ENCODE data around the gene OSBPL7. TPM values are rescaled to one million over a fixed set of nuclear protein-coding genes. Genes with fewer than 3 reads are reported as not detected.
A peak's percentile ranks its signal among the peaks of the same experiment; 100 is the strongest.

OSBPL7 gene
- total and polyA plus RNA-seq, 2 donors (not counting 1 experiment from before 2014, with no cell fraction given), result 51.0 to 61.3 TPM

- Histone ChIP-seq H3K4me2 (replicated peaks; ENCODE audit: low read depth, low read length, poor library complexity, severe bottlenecking) (peak overlapping the region; percentile 89), H3K4me3 (ENCODE audit: control extremely low read depth in 1 of 5, extremely low read depth in 1 of 5, insufficient read depth in 1 of 5, low read depth in 2 of 5, low read length in 4 of 5) (peak overlapping the region in 1 of 5 experiments; percentile 44)
- intact Hi-C loops (cut with micrococcal nuclease), result no loop called here
Measured at GRCh38 chr17:47850373-47850691, 28.7 kb upstream of the OSBPL7 start.

GRCh38 chr17:47848198-47848513, 26.6 kb upstream of the OSBPL7 start:
- H2AFZ ChIP-seq (ENCODE audit: insufficient read depth, low read depth, low read length, poor library complexity, severe bottlenecking), result no peak overlapping the region
- H3K4me3 ChIP-seq (ENCODE audit: control extremely low read depth in 1 of 5, extremely low read depth in 1 of 5, insufficient read depth in 1 of 5, low read depth in 2 of 5, low read length in 4 of 5), result no peak overlapping the region
- ATAC-seq (ENCODE audit: low read depth) (no peak), DNase-seq (no peak)
- Mint-ChIP-seq H3K4me1 (peaks cover 24% of the 10 kb centered on the region), H3K4me3 (no peak overlapping the region), H3K9me3 (ENCODE audit: insufficient read depth) (no peaks in the 10 kb centered on the region), H3K27ac (no peak overlapping the region), H3K27me3 (peaks cover 69% of the 10 kb centered on the region)
- peaks cover 36 to 48% of the 10 kb centered on the region in 2 donors for H3K4me1 ChIP-seq (ENCODE audit: control insufficient read depth in 2 of 2, insufficient read depth in 2 of 2, low read length in 2 of 2)
- no peak for TF ChIP-seq CTCF (IDR thresholded peaks at IDR 0.05)
- no peak for TF ChIP-seq EZH2 (IDR thresholded peaks at IDR 0.05; ENCODE audit: borderline replicate concordance, insufficient read depth, low read depth, low read length, poor library complexity, severe bottlenecking)
- no peaks in the 10 kb centered on the region for H4K20me1 ChIP-seq (ENCODE audit: control insufficient read depth, insufficient read depth, low read length, poor library complexity, severe bottlenecking)
- H3K36me3 ChIP-seq (replicated peaks in 1 of 2; ENCODE audit: control extremely low read depth in 1 of 2, control insufficient read depth in 1 of 2, extremely low read depth in 1 of 2, insufficient read depth in 2 of 2, low read length in 1 of 2), result no peaks in the 10 kb centered on the region
- WGBS (ENCODE audit: insufficient coverage), result 83% methylated on average over 20 of the region's 23 CpGs
- H3K9me3 ChIP-seq (ENCODE audit: control extremely low read depth in 1 of 3, control insufficient read depth in 2 of 3, insufficient read depth in 1 of 3, low read length in 2 of 3), result peaks cover 0 to 13% (median 0%) of the 10 kb centered on the region in 3 donors
- H3K27me3 ChIP-seq (replicated peaks in 1 of 4; ENCODE audit: control extremely low read depth in 1 of 4, control insufficient read depth in 3 of 4, insufficient read depth in 4 of 4, low read length in 3 of 4), result peaks cover 0 to 92% (median 63%) of the 10 kb centered on the region in 4 experiments
- H3K4me2 ChIP-seq (replicated peaks; ENCODE audit: low read depth, low read length, poor library complexity, severe bottlenecking), result no peak overlapping the region
- CTCF ChIA-PET, result interaction anchor here (1.3 to 19.9 kb wide), 3 partner anchors 40 to 130 kb away, joined by 3 to 436 read pairs (median 5); partner anchors contain the start of genes CDK5RAP3 and SP2
- POLR2A ChIA-PET, result no interaction called here
- H3K79me2 ChIP-seq (ENCODE audit: control insufficient read depth, insufficient read depth, low read length), result no peaks in the 10 kb centered on the region
- no peak overlapping the region for H3K9ac ChIP-seq (ENCODE audit: low read length)
- no peak overlapping the region for H3K27ac ChIP-seq (ENCODE audit: low read length in 2 of 2)
- intact Hi-C loops (cut with micrococcal nuclease), result no loop called here

More at GRCh38 chr17:47850373-47850691, 28.7 kb upstream of the OSBPL7 start:
- ATAC-seq (ENCODE audit: low read depth), result no peak
- Histone ChIP-seq H4K20me1 (ENCODE audit: control insufficient read depth, insufficient read depth, low read length, poor library complexity, severe bottlenecking) (no peaks in the 10 kb centered on the region), H2AFZ (ENCODE audit: insufficient read depth, low read depth, low read length, poor library complexity, severe bottlenecking) (peak overlapping the region; percentile 66), H3K79me2 (ENCODE audit: control insufficient read depth, insufficient read depth, low read length) (no peaks in the 10 kb centered on the region), H3K4me1 (ENCODE audit: control insufficient read depth in 2 of 2, insufficient read depth in 2 of 2, low read length in 2 of 2) (peaks cover 36 to 48% of the 10 kb centered on the region in 2 donors), H3K9me3 (ENCODE audit: control extremely low read depth in 1 of 3, control insufficient read depth in 2 of 3, insufficient read depth in 1 of 3, low read length in 2 of 3) (peaks cover 0 to 13% (median 0%) of the 10 kb centered on the region in 3 donors), H3K27me3 (replicated peaks in 1 of 4; ENCODE audit: control extremely low read depth in 1 of 4, control insufficient read depth in 3 of 4, insufficient read depth in 4 of 4, low read length in 3 of 4) (peaks cover 0 to 93% (median 62%) of the 10 kb centered on the region in 4 experiments), H3K27ac (ENCODE audit: low read length in 2 of 2) (no peak overlapping the region), H3K36me3 (replicated peaks in 1 of 2; ENCODE audit: control extremely low read depth in 1 of 2, control insufficient read depth in 1 of 2, extremely low read depth in 1 of 2, insufficient read depth in 2 of 2, low read length in 1 of 2) (no peaks in the 10 kb centered on the region), H3K9ac (ENCODE audit: low read length) (peak overlapping the region; percentile 47)
- 85% methylated on average over 9 of the region's 9 CpGs for WGBS (ENCODE audit: insufficient coverage)
- H3K27me3 Mint-ChIP-seq, result peaks cover 79% of the 10 kb centered on the region
- POLR2A ChIA-PET, result interaction anchor here (0.5 to 2.4 kb wide), 2 partner anchors 45 to 526 kb away, joined by 7 to 8 read pairs; partner anchors contain the start of gene SP2
- H3K27ac Mint-ChIP-seq, result no peak overlapping the region
- peaks cover 25% of the 10 kb centered on the region for H3K4me1 Mint-ChIP-seq
- TF ChIP-seq CTCF (IDR thresholded peaks at IDR 0.05) (no peak), EZH2 (IDR thresholded peaks at IDR 0.05; ENCODE audit: borderline replicate concordance, insufficient read depth, low read depth, low read length, poor library complexity, severe bottlenecking) (no peak)
- no peak for DNase-seq
- peak overlapping the region; percentile 67 for H3K4me3 Mint-ChIP-seq
- CTCF ChIA-PET, result interaction anchor here (2.1 to 19.9 kb wide), 3 partner anchors 9 to 128 kb away, joined by 5 to 436 read pairs (median 8); partner anchors contain the start of genes SCRN2 and SP2
- no peaks in the 10 kb centered on the region for H3K9me3 Mint-ChIP-seq (ENCODE audit: insufficient read depth)
